ENCODE measurements around the gene EIF5A. TPM values are rescaled to one million over a fixed set of nuclear protein-coding genes. Genes with fewer than 3 reads are reported as not detected.

EIF5A gene
- total and polyA plus RNA-seq, 9 of the 15 experiments (the other 6 are each of a cell fraction or from before 2014, with no cell fraction given) = 22.9 to 1,163 (median 772) TPM

DNA sequence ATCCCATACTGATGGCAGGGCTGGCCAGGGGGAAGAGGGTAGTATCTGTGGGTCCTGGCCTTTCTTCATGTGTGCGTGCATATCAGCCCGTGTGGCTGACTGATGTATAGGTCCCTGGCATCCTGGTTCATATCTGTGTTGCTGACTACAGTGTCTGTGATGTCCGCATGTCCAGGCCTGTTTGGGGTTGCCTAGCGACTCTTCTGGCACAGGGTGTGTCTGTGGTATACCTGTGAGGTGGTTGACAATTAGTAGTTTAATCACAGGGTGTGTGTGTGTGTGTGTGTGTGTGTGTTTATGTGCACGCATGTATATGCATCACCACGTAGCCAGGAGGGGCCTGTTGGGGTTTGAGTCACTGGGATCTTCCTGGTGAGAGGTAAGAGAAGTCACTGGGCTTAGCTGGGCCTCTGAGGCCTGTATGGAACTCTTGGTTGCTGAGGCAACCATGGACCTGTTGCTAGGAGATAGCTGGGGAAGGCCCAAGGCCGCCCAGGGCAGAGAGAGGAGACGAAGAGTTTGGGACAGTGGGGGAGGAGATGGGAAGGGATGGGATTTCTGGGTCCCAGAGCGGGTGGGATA lies 46.9 kb downstream of the EIF5A start (continued):
- TF ChIP-seq ZNF717 (CRISPR knock-in tag; IDR thresholded peaks at IDR 0.05) (no peak), ZNF224 (CRISPR knock-in tag; IDR thresholded peaks at IDR 0.05) (no peak), MXI1 (IDR thresholded peaks at IDR 0.05; ENCODE audit: low read depth, low read length) (peak; percentile 87), STAT5B (CRISPR knock-in tag; IDR thresholded peaks at IDR 0.05) (no peak), ZSCAN29 (IDR thresholded peaks at IDR 0.05) (no peak)

DNA sequence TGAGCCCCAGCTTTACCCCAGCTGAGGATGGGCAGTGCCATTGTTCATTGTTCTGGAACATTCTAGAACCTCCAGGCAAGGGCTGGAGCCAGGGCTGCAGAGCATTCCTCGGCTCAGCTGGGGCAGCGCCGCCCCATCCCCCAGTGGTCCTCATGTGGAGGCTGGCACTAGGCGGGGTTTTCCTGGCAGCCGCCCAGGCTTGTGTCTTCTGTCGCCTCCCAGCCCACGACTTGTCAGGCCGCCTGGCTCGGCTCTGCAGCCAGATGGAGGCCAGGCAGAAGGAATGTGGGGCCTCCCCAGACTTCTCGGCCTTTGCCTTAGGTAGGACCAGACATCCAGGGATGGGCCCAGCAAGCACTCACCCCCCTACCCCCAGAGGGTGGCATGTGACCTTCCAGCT lies 47.6 kb downstream of the EIF5A start, which contains the start of gene TMEM95:
Gene TMEM95, plus strand, starts transcription at position 104 of the 400 bp plus-strand sequence. Its CDS starts 49 bp downstream, at position 153.
- H4K20me1 ChIP-seq (replicated peaks; ENCODE audit: control insufficient read depth, insufficient read depth, low read length) = no peaks in the 10 kb centered on the region
- no peak for FAIRE-seq

More for the DNA sequence above, 47.6 kb downstream of the EIF5A start, which contains the start of gene TMEM95:
- no peak within 1 kb of the TSS for H3K4me3 ChIP-seq
- no peaks in the 10 kb centered on the region for H3K36me3 ChIP-seq (ENCODE audit: control insufficient read depth, insufficient read depth, low read length)
- intact Hi-C loops (cut with micrococcal nuclease) (loop anchor here (5.0 kb wide), 2 partner anchors 147 to 207 kb away; partner anchors contain the start of gene SENP3), in situ Hi-C loops (cut with MboI) (loop anchor here (10.0 kb wide), 1 partner anchor 200 kb away; the partner anchor contains the start of gene TNFSF13)
- DNase-seq (ENCODE audit: extremely low read depth in 1 of 4, low spot score in 3 of 4) (no peak), ATAC-seq (no peak)
- H3K9ac ChIP-seq (ENCODE audit: insufficient read depth in 1 of 2, low read depth in 2 of 2, low read length in 2 of 2) = no peak within 1 kb of the TSS
- H3K9me1 ChIP-seq (ENCODE audit: control insufficient read depth, insufficient read depth, low read length) = no peaks in the 10 kb centered on the region
- H2AFZ ChIP-seq (ENCODE audit: low read depth, low read length) = 0 out of 2 replicates have a peak within 1 kb of the TSS, but pooled peaks have one; percentile 48
- H3K27me3 ChIP-seq (ENCODE audit: control insufficient read depth in 2 of 2, insufficient read depth in 2 of 2, low read length in 2 of 2) = no peaks in the 10 kb centered on the region
- peaks cover 3 to 47% of the 10 kb centered on the region in 2 experiments; a peak in 3 of 5 replicates for H3K4me1 ChIP-seq (replicated peaks in 1 of 2; ENCODE audit: control insufficient read depth in 2 of 2, insufficient read depth in 2 of 2, low read length in 2 of 2)
- no peaks in the 10 kb centered on the region for H3K9me3 ChIP-seq (replicated peaks; ENCODE audit: control insufficient read depth, insufficient read depth, low read depth, low read length)
- ChIA-PET CTCF (ENCODE audit: low intra/inter-chr PET ratio) (no interaction called here), POLR2A (interaction anchor here (0.7 kb wide), 1 partner anchor 273 kb away, joined by 4 read pairs; the partner anchor contains the start of gene SAT2)
- peaks cover 8% of the 10 kb centered on the region for H3K79me2 ChIP-seq (ENCODE audit: control insufficient read depth, insufficient read depth, low read length)
- no peak within 1 kb of the TSS for H3K4me2 ChIP-seq (ENCODE audit: insufficient read depth, low read length)
- 84% methylated on average over 5 of the region's 10 CpGs for WGBS (ENCODE audit: insufficient coverage, low coverage, missing lambda C conversion rate)
- TF ChIP-seq ZNF57 (CRISPR knock-in tag; IDR thresholded peaks at IDR 0.05) = no peak
- no peak for TF ChIP-seq BCL6 (CRISPR knock-in tag; IDR thresholded peaks at IDR 0.05)
- no peak for TF ChIP-seq BHLHE40 (IDR thresholded peaks at IDR 0.05; ENCODE audit: low read length)
- TF ChIP-seq HSF4 (CRISPR knock-in tag; IDR thresholded peaks at IDR 0.05; ENCODE audit: borderline replicate concordance) = no peak
- TF ChIP-seq HNRNPUL1 (IDR thresholded peaks at IDR 0.05; ENCODE audit: low read length) = no peak
- no peak for TF ChIP-seq KHSRP (IDR thresholded peaks at IDR 0.05)
- TF ChIP-seq FOXP1 (CRISPR knock-in tag; IDR thresholded peaks at IDR 0.05) = no peak
- no peak for TF ChIP-seq ESRRA (IDR thresholded peaks at IDR 0.05; ENCODE audit: borderline replicate concordance, low read depth)
- TF ChIP-seq, protein P1, sequence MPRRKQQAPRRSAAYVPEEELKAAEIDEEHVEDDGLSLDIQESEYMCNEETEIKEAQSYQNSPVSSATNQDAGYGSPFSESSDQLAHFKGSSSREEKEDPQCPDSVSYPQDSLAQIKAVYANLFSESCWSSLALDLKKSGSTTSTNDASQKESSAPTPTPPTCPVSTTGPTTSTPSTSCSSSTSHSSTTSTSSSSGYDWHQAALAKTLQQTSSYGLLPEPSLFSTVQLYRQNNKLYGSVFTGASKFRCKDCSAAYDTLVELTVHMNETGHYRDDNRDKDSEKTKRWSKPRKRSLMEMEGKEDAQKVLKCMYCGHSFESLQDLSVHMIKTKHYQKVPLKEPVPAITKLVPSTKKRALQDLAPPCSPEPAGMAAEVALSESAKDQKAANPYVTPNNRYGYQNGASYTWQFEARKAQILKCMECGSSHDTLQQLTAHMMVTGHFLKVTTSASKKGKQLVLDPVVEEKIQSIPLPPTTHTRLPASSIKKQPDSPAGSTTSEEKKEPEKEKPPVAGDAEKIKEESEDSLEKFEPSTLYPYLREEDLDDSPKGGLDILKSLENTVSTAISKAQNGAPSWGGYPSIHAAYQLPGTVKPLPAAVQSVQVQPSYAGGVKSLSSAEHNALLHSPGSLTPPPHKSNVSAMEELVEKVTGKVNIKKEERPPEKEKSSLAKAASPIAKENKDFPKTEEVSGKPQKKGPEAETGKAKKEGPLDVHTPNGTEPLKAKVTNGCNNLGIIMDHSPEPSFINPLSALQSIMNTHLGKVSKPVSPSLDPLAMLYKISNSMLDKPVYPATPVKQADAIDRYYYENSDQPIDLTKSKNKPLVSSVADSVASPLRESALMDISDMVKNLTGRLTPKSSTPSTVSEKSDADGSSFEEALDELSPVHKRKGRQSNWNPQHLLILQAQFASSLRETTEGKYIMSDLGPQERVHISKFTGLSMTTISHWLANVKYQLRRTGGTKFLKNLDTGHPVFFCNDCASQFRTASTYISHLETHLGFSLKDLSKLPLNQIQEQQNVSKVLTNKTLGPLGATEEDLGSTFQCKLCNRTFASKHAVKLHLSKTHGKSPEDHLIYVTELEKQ (CRISPR knock-in tag; IDR thresholded peaks at IDR 0.05) = no peak
- TF ChIP-seq FOXJ2 (tag; IDR thresholded peaks at IDR 0.05) = no peak
- no peak for TF ChIP-seq ZNF444 (CRISPR knock-in tag; IDR thresholded peaks at IDR 0.05)
- no peak for TF ChIP-seq FOXM1 (IDR thresholded peaks at IDR 0.05; ENCODE audit: low read depth)
- TF ChIP-seq FOXM1 (CRISPR knock-in tag; IDR thresholded peaks at IDR 0.05; ENCODE audit: low read depth) = no peak
- no peak for TF ChIP-seq HDGF (IDR thresholded peaks at IDR 0.05)
- H3K27ac ChIP-seq (ENCODE audit: extremely low read depth, low read depth, low read length) = no peak within 1 kb of the TSS
- BruUV-seq (replicated peaks) = no TSS peak
